HG03060 (cell line): ENCODE measurements around the gene SAYSD1.

Experiments
- ATAC-seq: cut with Tn5 transposase; IDR thresholded peaks from one replicate; pipeline ENCODE4 v1.9.1; 2021; ENCODE audit warnings: low read depth, moderate number of reproducible peaks; ENCODE audit not compliant: unreplicated experiment

The SAYSD1 gene

DNA sequence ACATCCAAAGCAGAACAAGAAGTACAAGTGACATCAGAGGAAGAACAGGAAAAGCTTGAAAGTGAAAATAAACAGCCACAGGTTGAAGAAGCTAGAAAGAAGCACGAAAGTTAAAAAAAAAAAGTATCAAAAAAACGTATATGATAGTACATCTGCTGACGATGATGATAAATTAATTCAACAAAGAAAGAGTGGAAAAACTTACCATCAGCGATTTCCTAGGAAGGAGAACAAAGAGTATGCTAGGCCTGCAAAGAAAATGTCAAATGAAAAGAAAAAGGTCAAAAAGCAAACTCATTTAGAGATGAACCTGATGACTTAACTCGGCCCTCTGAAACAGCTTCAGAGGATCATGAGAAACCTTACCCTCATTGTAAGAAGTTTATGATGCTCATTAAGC, 3.7 kb downstream of the SAYSD1 start:
- ATAC-seq: no peak

DNA sequence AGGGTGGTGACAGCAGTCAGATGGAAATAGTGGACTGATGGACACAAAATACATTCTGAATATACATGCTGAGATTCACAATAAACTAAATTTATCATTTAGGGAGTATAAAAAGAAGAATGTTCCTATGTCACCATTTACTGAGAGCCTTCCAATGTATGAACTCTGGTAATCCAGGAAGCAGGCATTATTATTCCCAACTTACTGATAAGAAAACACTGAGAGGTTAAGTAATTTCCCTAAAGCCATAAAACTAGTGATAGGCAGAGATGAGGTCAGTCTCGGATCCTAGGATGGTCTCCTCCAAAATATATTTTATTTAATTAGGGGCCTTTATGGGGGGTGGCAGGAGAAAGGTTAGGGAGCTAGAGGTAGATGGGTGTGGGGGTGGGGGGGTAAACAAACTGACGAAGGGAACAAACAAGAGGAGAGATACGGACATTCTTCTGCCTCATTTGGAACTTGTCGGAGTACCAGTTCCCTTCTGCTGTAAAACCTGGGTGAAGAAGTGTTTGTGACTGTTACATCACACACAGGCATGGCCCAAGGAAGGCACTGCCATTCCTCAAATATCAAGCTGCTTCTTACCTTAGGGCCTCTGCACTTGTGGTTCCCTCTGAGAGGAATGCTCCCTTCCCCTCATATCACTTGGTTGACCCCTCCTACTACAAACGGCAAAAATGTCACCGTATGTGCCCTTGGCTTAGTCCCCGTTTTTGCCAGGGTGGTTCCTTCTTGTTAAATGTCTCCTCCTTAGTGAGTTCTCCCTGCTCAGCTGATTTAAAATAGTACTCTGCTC, 6.7 kb downstream of the SAYSD1 start:
- no peak for ATAC-seq

DNA sequence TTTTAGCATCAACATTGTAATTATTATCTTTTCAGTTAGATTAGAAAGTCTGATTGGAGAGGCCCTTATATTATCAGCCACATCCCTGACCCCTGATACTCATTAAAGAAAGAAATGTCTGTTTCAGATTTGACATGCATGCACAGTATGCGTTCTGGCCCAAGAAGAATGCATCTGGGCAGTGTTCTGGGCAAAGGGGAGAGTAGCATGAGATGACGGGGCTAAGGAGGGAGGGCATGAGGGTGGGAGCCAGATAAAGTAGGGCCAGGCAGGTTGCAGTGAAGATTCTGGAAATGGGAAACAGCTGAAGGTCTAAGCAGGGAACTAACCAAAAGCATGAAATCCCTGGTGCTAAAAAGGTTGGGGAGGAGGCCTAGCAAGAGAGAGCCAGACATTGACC, 7.3 kb downstream of the SAYSD1 start:
- no peak for ATAC-seq

DNA sequence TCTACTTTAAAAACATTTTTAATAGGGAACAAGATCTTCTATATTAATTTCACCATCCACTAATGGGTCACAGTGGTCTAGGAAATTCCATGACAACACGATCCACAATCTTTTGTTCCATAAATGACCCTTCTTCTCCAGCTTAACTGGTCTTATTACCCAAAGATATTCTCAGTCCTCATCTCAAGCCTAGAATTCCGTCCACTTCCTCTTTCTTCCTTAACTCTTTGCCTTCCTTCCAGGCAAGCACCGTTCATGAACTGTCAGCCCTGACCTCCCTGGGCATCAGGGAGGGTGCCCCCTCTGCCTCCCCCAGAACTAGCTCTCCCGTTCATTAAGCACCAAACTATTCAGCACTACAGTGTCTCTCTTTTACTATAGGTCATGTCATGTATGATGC, 8.0 kb downstream of the SAYSD1 start:
- no peak for ATAC-seq

DNA sequence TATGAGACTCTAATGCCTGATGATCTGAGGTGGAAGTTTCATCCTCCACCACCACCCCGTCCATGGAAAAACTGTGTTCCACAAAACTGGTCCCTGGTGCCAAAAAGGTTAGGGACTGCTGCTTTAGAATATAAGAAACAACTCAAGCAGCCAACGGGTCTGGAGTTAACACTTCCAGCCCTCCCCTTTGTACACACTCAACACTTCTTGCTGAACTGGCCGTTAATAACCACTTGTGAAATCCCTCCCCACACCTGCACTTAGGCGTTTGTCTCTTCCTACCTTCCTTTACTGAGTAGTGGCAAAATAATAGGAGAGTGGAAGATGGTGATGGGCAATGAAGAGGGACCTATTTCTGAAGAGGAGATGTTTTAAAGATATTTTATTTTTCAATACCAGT, 10.5 kb downstream of the SAYSD1 start:
- no peak for ATAC-seq

DNA sequence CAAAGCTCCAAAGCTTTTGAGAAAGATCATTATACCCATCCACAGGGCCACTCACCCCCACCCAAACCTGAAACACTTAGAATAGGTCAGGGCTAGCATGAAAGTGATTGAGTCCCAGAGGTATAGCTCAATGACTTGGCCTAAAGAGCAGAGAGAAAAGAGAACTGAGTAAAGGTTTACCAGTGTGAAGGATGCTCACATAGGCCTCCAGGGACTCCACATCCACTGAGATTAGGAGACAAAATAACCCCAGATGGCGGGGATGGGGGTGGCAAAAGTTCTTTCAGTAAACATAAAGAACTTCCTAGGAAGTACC, 12.2 kb downstream of the SAYSD1 start:
- ATAC-seq: peak; percentile 48

DNA sequence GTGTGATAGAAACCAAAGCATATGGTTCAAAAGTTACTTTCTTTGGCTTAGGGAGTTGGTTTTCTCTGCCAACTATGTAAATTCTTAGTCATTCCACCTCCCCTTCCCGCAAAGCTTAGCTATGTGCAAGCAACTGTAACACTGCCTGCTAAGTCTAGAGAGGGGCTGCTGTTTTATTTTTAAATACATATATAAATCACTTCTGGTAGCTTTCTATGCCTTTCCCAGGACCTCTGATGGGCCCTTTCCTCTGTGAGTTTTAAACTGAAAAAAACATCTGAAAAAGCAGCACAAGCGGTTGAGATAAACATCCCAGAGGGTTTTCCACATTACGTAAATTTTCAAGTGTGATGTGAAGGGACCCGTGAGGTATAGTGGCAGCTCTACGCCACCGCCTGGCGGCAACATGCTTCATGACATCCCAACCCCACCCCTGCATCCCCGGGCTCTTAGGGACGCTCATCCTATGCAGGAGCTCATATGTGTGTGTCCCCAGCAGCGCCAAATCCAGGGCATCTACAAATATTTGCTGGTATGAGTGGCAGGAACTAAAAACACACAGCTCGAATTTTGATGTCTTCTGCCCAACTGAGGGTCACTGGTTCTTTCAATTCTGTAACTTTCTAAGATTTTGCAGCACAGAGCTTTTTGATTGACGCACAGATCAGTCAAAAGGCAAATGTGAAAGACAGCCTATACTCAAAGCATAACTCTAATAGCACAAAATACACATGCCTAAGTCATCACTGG, 12.7 kb downstream of the SAYSD1 start:
- peak; percentile 23 for ATAC-seq

DNA sequence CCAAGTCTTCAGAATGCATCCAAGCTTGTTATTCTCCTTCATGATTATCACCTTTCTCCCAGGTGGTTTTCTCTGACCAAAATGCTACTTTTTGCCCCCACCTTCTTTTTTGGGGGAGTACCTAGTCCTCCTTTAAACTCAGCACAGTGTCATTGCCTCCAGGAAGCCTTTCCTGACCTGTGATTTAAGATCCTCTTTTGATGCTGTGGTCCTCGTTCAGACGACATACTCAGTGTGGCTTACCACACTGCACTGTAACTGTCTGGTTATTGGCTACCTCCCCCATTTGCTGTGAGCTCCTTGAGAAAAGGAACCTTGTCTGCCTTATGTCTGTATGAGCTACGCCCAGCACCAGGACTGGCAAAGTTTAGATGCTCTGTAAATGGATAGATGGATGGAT, 14.6 kb downstream of the SAYSD1 start:
- no peak for ATAC-seq

DNA sequence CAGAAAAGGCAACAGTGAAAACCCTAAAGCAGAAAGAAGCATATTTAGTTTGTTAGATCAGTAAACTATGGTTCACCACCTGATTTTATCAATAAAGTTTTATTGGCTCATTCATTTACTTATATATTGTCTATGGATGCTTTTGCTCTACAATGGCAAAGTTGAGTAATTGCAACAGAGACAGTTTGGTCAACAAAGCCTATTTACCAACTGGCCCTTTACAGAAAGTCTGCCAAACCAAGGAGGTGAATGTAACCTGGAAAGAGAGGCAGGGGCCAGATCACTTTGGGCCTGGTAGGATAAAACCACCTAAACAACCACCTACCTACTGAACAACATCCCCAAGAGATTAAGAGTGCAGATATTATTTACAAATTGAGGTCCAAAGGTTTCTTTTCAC, 19.4 kb downstream of the SAYSD1 start:
- no peak for ATAC-seq

DNA sequence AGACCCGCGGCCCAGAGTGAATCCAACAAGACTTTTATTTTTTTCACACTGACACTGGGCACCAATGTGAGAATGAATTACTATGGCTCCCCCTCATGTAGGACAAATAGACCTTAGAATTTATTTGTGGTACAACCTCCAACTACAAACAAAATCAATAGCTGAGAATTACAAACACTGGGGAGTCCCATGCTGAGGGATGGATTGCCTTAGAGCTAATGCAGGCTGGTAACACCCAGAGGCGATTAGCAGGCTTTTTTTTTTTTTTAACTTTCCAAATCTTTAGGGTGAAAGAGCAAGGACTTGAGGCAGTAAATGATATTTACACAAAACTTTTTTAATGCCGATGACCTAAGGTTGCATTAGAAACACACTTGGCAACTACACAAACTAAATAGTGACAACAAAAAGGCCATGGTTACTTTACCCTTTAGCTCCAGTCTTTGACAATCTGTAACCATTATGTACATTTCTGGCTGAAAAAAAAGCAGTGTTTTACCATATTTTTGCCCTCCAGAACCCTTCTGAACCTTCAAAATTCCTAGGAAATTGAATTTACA, 21.8 kb downstream of the SAYSD1 start:
- no peak for ATAC-seq

DNA sequence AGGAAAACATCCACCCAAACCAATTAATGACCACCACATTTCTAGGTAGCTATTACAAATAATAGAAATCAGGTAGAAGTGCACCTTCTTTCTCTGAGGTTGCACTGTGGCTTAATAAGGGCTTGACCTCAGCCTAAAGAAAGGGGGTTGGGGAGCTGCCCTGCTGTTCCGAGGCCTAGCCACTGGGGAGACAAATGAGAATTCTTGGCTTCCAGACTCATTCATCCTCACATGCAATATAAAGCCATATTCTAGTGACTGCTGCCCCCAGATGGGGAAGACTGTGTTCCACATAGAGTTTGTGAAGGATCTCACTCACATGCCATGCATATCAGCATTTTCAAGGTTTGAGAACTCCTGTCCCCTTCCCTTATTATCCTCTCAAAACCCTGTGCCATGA, 22.9 kb downstream of the SAYSD1 start:
- no peak for ATAC-seq

DNA sequence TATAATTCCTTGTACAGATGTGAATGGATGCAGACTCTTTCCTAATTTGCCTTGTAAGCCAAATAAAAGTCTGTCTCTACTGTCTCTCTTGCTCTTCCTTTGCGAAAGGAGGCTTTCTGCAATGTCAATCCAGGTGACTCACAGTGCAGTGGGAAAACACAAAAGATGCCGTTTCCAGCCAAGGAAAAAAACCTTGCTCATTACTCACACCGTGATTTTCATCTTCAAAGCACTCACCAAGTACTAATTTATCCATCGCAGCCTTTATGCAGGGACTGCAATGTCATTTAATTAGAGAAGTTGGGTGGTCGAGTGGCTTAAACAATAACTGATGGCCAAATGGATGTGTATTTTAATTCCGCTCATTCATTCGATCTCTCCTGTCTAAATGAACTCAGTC, 23.8 kb downstream of the SAYSD1 start:
- ATAC-seq: no peak

DNA sequence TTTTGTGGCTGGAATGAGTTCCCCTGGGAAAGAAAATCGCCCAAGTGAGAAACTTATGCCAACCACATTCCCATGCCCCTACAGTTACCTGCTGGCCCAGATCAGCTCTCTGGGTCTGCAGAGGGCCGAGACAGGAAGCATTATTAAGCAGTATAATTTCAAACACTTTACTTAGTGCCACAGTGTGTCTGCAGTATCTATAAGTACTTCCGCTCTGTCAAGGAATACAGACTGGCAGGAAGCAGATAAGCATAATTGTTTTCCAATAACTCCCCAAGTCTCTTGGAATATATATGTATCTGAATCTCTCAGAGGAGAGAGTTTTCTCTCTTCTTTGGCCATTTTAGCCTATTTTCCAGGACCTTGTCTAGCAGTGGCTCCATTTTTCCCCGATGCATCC, 24.9 kb downstream of the SAYSD1 start:
- ATAC-seq: no peak

DNA sequence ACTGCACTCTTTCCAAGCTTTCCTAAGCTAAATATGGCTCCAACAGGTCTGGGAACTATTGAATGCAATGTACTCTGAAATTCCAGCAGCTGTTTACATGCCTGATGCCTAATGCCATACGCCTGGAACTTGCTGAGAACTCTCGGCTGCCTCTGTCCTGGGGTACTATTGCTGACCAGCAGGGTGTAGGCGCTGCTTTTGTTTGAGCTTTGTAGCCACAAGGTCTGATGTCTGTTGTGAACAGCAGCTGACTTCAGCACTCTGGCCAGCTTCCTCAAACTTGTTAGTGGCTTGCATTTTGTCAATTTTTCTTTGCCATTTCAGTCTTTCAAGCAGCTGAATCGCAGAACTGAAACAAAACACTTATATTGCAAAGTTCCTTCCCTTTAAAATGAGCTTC, 26.7 kb downstream of the SAYSD1 start:
- no peak for ATAC-seq

DNA sequence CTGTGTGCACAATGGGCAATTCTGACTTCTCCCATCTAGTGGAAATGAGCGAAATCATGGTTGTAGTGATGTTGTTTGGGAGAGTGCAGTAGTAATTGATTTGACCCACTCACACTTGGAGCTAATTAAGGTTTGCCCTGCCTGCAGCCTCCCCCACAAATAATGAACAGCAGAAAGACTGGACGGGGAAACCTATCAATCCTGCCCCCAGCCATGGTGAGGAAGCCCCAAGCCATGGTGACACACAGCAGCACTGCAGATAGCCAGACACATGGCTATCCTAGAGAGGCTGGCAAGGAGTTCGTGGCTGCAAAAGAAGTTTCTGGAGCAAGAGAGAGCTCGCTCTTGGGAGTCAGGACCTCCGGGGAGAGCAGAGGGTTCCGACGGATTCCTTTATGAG, 27.8 kb downstream of the SAYSD1 start:
- ATAC-seq: no peak

DNA sequence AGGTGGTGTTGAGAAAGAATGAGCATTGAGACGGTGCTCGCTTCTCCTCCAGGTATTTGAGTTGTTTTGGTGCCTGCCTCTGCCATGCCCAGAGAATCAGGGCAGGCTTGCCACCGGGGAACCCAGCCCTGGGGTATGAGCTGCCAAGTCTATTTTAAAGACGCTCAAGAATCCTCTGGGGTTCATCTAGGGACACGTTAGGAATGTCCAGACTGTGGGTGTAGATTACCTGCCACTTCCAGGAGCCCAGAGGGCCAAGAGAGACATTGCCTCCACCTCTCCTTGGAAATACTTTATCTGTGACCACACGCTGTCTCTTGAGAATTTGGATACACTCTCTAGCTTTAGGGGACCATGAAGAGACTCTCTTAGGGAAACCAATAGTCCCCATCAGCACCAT, 28.3 kb downstream of the SAYSD1 start:
- ATAC-seq: no peak

DNA sequence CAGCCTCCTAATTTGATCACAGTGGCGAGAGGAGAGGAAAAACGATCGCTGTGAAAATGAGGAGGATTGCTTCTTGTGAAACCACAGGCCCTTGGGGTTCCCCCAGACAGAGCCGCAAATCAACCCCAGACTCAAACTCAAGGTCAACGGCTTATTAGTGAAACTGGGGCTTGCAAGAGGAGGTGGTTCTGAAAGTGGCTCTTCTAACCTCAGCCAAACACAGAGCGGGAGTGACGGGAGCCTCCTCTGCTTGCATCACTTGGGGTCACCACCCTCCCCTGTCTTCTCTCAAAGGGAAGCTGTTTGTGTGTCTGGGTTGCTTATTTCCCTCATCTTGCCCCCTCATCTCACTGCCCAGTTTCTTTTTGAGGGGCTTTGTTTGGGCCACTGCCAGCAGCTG, 28.7 kb downstream of the SAYSD1 start:
- ATAC-seq: no peak

DNA sequence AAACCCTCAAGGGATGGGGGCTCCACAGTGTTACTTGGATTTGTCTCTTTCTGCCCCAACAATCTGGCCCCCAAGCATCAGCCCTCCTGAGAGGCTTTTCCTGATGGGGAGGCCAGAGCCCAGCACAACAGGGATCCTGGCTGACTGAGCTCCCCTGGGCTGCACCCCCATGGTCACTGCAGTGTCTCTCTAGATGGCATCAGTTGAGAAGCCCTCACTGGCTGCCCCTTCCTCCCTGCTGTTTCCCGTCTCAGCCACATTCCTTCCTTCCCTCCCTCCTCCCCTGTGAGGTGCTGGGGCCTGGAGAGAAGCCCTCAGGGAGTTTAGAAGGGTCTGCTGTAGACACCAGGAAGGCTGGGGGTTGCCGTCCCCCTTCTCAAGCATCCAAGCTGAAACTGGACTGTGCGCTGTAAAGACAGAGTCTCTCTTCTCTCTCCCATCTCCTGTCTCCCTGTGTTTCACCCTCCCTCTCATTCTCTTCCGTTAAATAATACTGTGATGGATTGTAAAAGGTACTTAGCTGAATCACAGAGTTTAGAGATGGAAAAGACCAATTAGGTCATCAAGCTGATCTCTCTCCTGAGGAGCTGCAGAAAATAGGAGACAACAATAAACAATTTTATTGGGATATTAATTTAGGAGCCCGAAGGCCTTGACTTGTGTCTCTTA, 29.7 kb downstream of the SAYSD1 start:
- ATAC-seq: no peak

DNA sequence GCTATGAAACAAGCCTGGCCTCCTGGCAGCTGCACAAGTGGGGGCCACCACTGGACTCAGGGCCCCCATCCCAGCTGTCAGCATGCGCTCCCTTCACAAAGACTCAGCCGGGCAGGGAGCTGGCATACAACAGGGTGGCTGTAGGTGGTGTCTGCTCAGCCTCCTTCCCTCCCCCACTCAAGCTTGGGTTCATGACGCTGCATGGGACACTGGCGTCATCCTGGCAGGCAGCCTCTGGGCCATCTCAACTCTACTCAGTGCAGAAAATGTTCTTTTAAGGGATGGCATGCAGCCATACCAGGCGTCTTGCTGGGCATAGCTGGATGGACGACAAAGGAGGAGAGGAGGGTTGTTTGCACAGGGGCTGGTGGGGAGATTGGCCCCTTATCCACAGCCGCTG, 30.5 kb downstream of the SAYSD1 start:
- ATAC-seq: no peak

DNA sequence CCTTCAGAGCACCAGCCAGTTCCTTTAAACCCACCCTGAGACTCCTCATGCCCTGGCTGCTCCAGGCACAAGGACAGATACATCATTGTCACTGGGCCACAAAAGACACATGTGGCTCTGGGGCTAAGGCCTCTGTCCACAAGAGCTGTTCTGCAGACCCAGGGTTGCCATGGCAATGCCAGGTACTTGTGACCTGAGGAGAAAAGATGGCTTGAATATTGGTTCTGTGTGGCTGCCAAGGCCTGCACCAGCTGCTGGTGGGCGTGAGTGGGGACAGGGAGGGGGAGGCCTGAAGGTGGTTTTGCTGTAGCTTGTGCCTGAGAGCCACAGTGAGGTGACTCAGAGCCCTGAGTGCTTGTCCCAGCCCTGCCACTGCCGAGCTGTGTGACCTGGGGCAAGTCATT, 31.8 kb downstream of the SAYSD1 start:
- no peak for ATAC-seq

DNA sequence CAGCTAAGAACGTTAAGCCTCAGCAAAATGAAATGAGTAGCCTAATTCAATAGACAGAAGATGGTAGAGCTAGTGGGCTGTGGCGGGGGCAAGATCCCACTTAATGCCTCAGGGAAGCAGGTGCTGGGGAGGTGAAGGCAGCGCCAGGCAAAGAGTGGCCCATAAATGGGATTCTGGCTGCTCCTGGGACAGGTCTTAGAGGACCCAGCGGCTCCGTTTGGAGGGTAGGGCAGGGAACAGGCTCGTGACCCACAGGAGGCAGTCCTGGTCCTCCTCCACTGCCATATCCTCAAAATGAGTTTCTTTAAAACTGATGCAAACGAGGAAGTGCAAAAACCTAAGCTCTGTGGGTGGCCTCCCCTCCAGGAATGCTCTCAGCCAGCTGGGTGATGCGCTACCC, 32.7 kb downstream of the SAYSD1 start:
- ATAC-seq: no peak
